ENCODE data around the gene AFF4. TPM values are rescaled to one million over a fixed set of nuclear protein-coding genes. Genes with fewer than 3 reads are reported as not detected.

Gene AFF4
- total RNA-seq, 2 experiments from 2014 or later = 21.6 to 42.4 TPM

DNA sequence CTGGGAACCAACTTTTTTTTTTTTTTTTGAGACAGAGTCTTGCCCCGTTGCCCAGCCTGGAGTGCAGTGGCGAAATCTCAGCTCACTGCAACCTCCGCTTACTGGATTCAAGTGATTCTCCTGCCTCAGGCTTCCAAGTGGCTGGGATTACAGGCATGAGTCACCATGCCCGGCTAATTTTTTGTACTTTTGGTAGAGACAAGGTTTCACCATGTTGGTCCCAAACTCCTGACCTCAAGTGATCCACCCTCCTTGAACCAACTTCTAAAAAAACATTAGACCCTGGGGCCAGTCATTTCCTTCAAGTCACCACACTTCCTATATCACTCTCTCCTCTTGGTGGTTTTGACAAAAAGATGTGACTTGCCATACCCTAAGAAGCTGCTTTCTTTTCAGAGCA is 122.1 kb downstream of the AFF4 start:
- Histone ChIP-seq H3K9me2 (ENCODE audit: insufficient read depth, low read length) (no peaks in the 10 kb centered on the region), H3K4me1 (ENCODE audit: insufficient read depth, low read length, poor library complexity, severe bottlenecking) (no peaks in the 10 kb centered on the region), H3K4me3 (ENCODE audit: low read depth, low read length, poor library complexity, severe bottlenecking) (no peak overlapping the region), H4K20me1 (ENCODE audit: insufficient read depth, low read length) (no peaks in the 10 kb centered on the region), H3K27ac (ENCODE audit: low read depth, low read length, poor library complexity, severe bottlenecking) (no peak overlapping the region), H2AFZ (ENCODE audit: low read length) (no peak overlapping the region), H3K4me2 (ENCODE audit: low read length) (no peak overlapping the region), H3K36me3 (ENCODE audit: insufficient read depth, low read length) (no peaks in the 10 kb centered on the region), H3K9me3 (ENCODE audit: low read length) (no peaks in the 10 kb centered on the region), H3K79me2 (ENCODE audit: insufficient read depth, low read depth, low read length) (no peaks in the 10 kb centered on the region)
- POLR2A ChIA-PET = interaction anchor here (0.6 to 0.9 kb wide), 4 partner anchors 10 to 166 kb away, joined by 3 to 8 read pairs (median 4); no protein-coding TSS in a partner anchor
- CTCF ChIA-PET (ENCODE audit: unreplicated experiment) = no interaction called here
- BruUV-seq (replicated peaks) = no TSS peak
- TF ChIP-seq, protein P1, sequence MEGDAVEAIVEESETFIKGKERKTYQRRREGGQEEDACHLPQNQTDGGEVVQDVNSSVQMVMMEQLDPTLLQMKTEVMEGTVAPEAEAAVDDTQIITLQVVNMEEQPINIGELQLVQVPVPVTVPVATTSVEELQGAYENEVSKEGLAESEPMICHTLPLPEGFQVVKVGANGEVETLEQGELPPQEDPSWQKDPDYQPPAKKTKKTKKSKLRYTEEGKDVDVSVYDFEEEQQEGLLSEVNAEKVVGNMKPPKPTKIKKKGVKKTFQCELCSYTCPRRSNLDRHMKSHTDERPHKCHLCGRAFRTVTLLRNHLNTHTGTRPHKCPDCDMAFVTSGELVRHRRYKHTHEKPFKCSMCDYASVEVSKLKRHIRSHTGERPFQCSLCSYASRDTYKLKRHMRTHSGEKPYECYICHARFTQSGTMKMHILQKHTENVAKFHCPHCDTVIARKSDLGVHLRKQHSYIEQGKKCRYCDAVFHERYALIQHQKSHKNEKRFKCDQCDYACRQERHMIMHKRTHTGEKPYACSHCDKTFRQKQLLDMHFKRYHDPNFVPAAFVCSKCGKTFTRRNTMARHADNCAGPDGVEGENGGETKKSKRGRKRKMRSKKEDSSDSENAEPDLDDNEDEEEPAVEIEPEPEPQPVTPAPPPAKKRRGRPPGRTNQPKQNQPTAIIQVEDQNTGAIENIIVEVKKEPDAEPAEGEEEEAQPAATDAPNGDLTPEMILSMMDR (conservative IDR thresholded peaks at IDR 0.05; ENCODE audit: low read length) = no peak
- TF ChIP-seq EZH2phosphoT487 (IDR thresholded peaks at IDR 0.05; ENCODE audit: borderline replicate concordance, low read depth, low read length) = no peak
- intact Hi-C loops (cut with micrococcal nuclease; ENCODE audit: unreplicated experiment) = no loop called here
- no peak for DNase-seq (ENCODE audit: low spot score)

DNA sequence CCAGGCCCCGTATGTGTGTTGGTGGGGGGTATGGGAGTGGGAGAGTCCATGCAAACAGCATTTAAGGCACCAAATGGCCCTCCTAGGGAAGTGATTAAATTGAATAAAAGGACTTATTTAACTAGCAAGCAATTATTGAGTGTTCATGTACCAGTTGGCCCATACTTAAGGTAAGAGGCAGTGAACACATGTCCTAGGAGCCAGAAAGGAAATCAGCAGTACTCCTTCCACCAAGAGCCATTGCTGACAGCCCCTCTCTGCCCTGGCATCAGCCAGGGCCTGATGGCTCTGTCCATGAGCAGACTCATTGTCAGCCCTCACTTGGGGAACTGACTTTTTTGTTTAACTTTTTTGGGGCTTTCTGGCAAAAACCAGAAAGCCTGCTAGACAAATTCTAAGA is 122.5 kb downstream of the AFF4 start:
- H3K79me2 ChIP-seq (ENCODE audit: insufficient read depth, low read depth, low read length) = no peaks in the 10 kb centered on the region
- no TSS peak for BruUV-seq (replicated peaks)
- no peak overlapping the region for H2AFZ ChIP-seq (ENCODE audit: low read length)
- ChIA-PET POLR2A (interaction anchor here (0.6 to 0.9 kb wide), 4 partner anchors 11 to 166 kb away, joined by 3 to 8 read pairs (median 4); no protein-coding TSS in a partner anchor), CTCF (ENCODE audit: unreplicated experiment) (no interaction called here)
- H3K4me2 ChIP-seq (ENCODE audit: low read length) = no peak overlapping the region
- intact Hi-C loops (cut with micrococcal nuclease; ENCODE audit: unreplicated experiment) = no loop called here
- H4K20me1 ChIP-seq (ENCODE audit: insufficient read depth, low read length) = no peaks in the 10 kb centered on the region
- no peaks in the 10 kb centered on the region for H3K9me3 ChIP-seq (ENCODE audit: low read length)
- no peak for DNase-seq (ENCODE audit: low spot score)
- H3K27ac ChIP-seq (ENCODE audit: low read depth, low read length, poor library complexity, severe bottlenecking) = no peak overlapping the region
- no peak for TF ChIP-seq EZH2phosphoT487 (IDR thresholded peaks at IDR 0.05; ENCODE audit: borderline replicate concordance, low read depth, low read length)
- TF ChIP-seq, protein P1 (conservative IDR thresholded peaks at IDR 0.05; ENCODE audit: low read length) = no peak
- no peak overlapping the region for H3K4me3 ChIP-seq (ENCODE audit: low read depth, low read length, poor library complexity, severe bottlenecking)
- H3K4me1 ChIP-seq (ENCODE audit: insufficient read depth, low read length, poor library complexity, severe bottlenecking) = no peaks in the 10 kb centered on the region
- no peaks in the 10 kb centered on the region for H3K9me2 ChIP-seq (ENCODE audit: insufficient read depth, low read length)
- no peaks in the 10 kb centered on the region for H3K36me3 ChIP-seq (ENCODE audit: insufficient read depth, low read length)

DNA sequence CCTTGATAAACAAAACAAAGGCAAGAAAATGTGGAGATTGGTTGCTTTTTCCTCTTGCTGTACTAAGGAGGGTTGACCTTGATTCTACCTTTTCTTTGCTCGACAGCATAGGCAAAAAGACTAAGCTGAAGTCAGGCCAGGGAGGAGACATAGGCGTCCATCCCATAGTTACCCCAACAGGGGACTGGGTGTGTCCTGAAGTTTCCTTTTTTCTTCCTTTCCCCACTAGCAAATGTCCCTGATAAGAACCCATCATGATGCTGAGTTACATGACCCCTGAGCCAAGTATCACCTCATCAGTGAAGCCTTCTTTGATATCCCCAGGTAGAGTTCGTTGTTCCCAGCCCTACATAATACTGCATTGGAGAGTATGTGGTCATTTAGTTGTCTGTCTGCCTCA is 123.1 kb downstream of the AFF4 start:
- H4K20me1 ChIP-seq (ENCODE audit: insufficient read depth, low read length) = no peaks in the 10 kb centered on the region
- H3K4me2 ChIP-seq (ENCODE audit: low read length) = no peak overlapping the region
- H3K9me2 ChIP-seq (ENCODE audit: insufficient read depth, low read length) = no peaks in the 10 kb centered on the region
- DNase-seq (ENCODE audit: low spot score) = no peak
- no peaks in the 10 kb centered on the region for H3K79me2 ChIP-seq (ENCODE audit: insufficient read depth, low read depth, low read length)
- intact Hi-C loops (cut with micrococcal nuclease; ENCODE audit: unreplicated experiment) = no loop called here
- no peak for TF ChIP-seq EZH2phosphoT487 (IDR thresholded peaks at IDR 0.05; ENCODE audit: borderline replicate concordance, low read depth, low read length)
- TF ChIP-seq, protein P1 (conservative IDR thresholded peaks at IDR 0.05; ENCODE audit: low read length) = no peak
- no peak overlapping the region for H2AFZ ChIP-seq (ENCODE audit: low read length)
- no peaks in the 10 kb centered on the region for H3K4me1 ChIP-seq (ENCODE audit: insufficient read depth, low read length, poor library complexity, severe bottlenecking)
- CTCF ChIA-PET (ENCODE audit: unreplicated experiment) = no interaction called here
- no peak overlapping the region for H3K27ac ChIP-seq (ENCODE audit: low read depth, low read length, poor library complexity, severe bottlenecking)
- H3K9me3 ChIP-seq (ENCODE audit: low read length) = no peaks in the 10 kb centered on the region
- H3K4me3 ChIP-seq (ENCODE audit: low read depth, low read length, poor library complexity, severe bottlenecking) = no peak overlapping the region
- no peaks in the 10 kb centered on the region for H3K36me3 ChIP-seq (ENCODE audit: insufficient read depth, low read length)
- POLR2A ChIA-PET = no interaction called here
- BruUV-seq (replicated peaks) = no TSS peak

Data from OCI-LY7 (cell line).